Loucy (cell line): ENCODE data around the gene DOK1.
A peak's percentile ranks its signal among the peaks of the same experiment; 100 is the strongest.

Experiments
- H2AFZ ChIP-seq: fragments of 200-600 bp; sonication (generic); 2 replicates; pipeline ENCODE4 v1.6.0; 2016; ENCODE audit warnings: antibody characterized with exemption, mild to moderate bottlenecking, low read length, moderate library complexity
- H3F3A ChIP-seq: fragments of 200-600 bp; 2 replicates; pipeline ENCODE4 v1.6.0; 2016; ENCODE audit warnings: antibody characterized with exemption, low read depth, mild to moderate bottlenecking
- H3K27me3 ChIP-seq: fragments of 200-600 bp; sonication (generic); 2 replicates; pipeline ENCODE4 v1.6.1; 2014; ENCODE audit warnings: low read length, mild to moderate bottlenecking; ENCODE audit not compliant: insufficient read depth, poor library complexity, severe bottlenecking
- H3K36me3 ChIP-seq: fragments of 200-600 bp; sonication (generic); 2 replicates; pipeline ENCODE4 v1.6.1; 2016; ENCODE audit warnings: low read length; ENCODE audit not compliant: insufficient read depth
- H3K4me1 ChIP-seq: fragments of 200-600 bp; sonication (generic); 2 replicates; pipeline ENCODE4 v1.5.1; 2014; ENCODE audit warnings: low read length, mild to moderate bottlenecking; ENCODE audit not compliant: insufficient read depth, poor library complexity, severe bottlenecking
- H3K4me2 ChIP-seq: fragments of 200-600 bp; sonication (generic); 2 replicates; pipeline ENCODE4 v1.6.0; 2014; ENCODE audit warnings: antibody characterized with exemption, low read length, low read depth, mild to moderate bottlenecking; ENCODE audit not compliant: poor library complexity, severe bottlenecking
- H3K4me3 ChIP-seq: fragments of 200-600 bp; sonication (generic); 2 replicates; pipeline ENCODE4 v1.5.1; 2014; ENCODE audit warnings: low read length, mild to moderate bottlenecking, mixed read lengths; ENCODE audit not compliant: poor library complexity, severe bottlenecking
- H3K79me2 ChIP-seq: fragments of 200-600 bp; sonication (generic); 2 replicates; pipeline ENCODE4 v1.6.1; 2014; ENCODE audit warnings: low read length; ENCODE audit not compliant: insufficient read depth
- H3K9ac ChIP-seq: fragments of 200-600 bp; sonication (generic); 2 replicates; pipeline ENCODE4 v1.6.0; 2014; ENCODE audit warnings: mild to moderate bottlenecking, low read depth, low read length, moderate library complexity; ENCODE audit not compliant: poor library complexity, severe bottlenecking
- H3K9me2 ChIP-seq: fragments of 200-600 bp; sonication (generic); replicated peaks from 2 replicates; pipeline ENCODE4 v1.6.1; 2016; ENCODE audit warnings: low read depth, low read length, mixed read lengths
- H3K9me3 ChIP-seq: fragments of 200-600 bp; sonication (generic); 2 replicates; pipeline ENCODE4 v1.6.1; 2014; ENCODE audit warnings: mild to moderate bottlenecking, antibody characterized with exemption, low read length, low read depth; ENCODE audit not compliant: insufficient read depth
- H4K20me1 ChIP-seq: fragments of 200-600 bp; sonication (generic); 2 replicates; pipeline ENCODE4 v1.6.0; 2014; ENCODE audit warnings: antibody characterized with exemption, low read length, mild to moderate bottlenecking; ENCODE audit not compliant: insufficient read depth, poor library complexity, severe bottlenecking
- CTCF ChIP-seq: fragments of 200-600 bp; sonication (generic); conservative IDR thresholded peaks from 2 replicates; pipeline ENCODE4 v1.5.1; 2014; ENCODE audit warnings: mild to moderate bottlenecking, antibody characterized with exemption, low read length
- EZH2phosphoT487 ChIP-seq: fragments of 200-600 bp; IDR thresholded peaks from 2 replicates; pipeline ENCODE4 v1.6.1; 2018; ENCODE audit warnings: antibody characterized with exemption, mild to moderate bottlenecking, moderate library complexity, borderline replicate concordance

Gene DOK1

GRCh38 chr2:74528600-74529356, 25.7 kb upstream of the DOK1 start:
- Histone ChIP-seq H3F3A (0 out of 2 replicates have a peak, but pooled peaks cover 3% of the 10 kb centered on the region), H3K4me2 (peak overlapping the region; percentile 100), H2AFZ (peak overlapping the region; percentile 80), H3K27me3 (peaks cover 4% of the 10 kb centered on the region), H3K9ac (peak overlapping the region; percentile 93), H3K9me3 (no peaks in the 10 kb centered on the region), H3K36me3 (peaks cover 20% of the 10 kb centered on the region; the same call in 1 of the 2 replicates), H3K79me2 (peaks cover 53% of the 10 kb centered on the region), H3K4me3 (peak overlapping the region; percentile 100), H3K9me2 (no peaks in the 10 kb centered on the region), H3K4me1 (peaks cover 35% of the 10 kb centered on the region), H4K20me1 (peaks cover 22% of the 10 kb centered on the region)
- TF ChIP-seq CTCF (peak; percentile 23), EZH2phosphoT487 (no peak)

DNA sequence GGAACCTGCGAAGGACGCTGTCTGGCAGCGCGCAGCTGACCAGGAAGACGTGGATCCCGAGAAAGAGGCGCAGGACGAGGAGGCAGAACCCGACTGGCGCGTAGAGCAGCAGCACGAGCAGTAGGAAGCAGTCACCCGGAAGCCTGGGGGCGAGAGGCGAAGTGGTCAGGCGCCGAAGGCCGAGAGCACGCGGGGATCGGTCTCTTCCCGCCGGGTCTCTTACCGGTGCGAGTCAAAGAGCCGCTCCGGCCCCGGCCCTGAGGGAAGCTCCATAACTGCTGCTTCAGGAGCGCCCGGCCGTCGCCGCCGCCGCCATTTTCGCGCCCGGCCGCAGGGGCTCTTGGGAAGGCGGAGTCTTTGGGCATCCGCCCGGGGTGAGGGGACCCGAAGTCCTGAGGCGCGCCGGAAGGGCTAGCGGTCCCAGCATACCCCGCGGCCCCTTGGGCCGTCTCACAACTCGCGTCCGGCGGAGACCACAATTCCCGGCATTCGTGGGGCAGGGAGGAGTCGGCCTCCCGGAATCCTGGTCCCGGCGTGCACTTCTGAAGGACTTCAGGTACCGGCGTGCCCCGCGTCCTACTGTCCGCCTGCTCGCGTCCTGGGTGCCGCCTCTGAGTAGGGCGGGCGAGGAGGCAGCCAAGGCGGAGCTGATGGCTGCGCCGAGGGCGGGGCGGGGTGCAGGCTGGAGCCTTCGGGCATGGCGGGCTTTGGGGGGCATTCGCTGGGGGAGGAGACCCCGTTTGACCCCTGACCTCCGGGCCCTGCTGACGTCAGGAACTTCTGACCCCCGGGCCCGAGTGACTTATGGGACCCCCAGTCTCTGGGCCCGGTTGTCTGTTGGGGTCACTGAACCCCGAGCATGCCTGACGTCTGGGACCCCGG, 24.9 kb upstream of the DOK1 start, which contains the start of the genes AUP1 and HTRA2:
TSS of gene AUP1 (minus strand) at position 350 of the 882 bp plus-strand sequence. CDS start at position 273, 77 bp downstream.
TSS of gene HTRA2 (plus strand) at position 577 of the 882 bp plus-strand sequence. CDS start at position 651, 74 bp downstream.
- no peaks in the 10 kb centered on the region for H3K9me3 ChIP-seq
- no peaks in the 10 kb centered on the region for H3K9me2 ChIP-seq
- no peak for TF ChIP-seq CTCF
- no peak for TF ChIP-seq EZH2phosphoT487
- H3F3A ChIP-seq: 0 out of 2 replicates have a peak, but pooled peaks cover 3% of the 10 kb centered on the region
- H2AFZ ChIP-seq: peak within 1 kb of the TSS; percentile 92
- peaks cover 53% of the 10 kb centered on the region for H3K79me2 ChIP-seq
- peaks cover 22% of the 10 kb centered on the region for H4K20me1 ChIP-seq
- peaks cover 20% of the 10 kb centered on the region; the same call in 1 of the 2 replicates for H3K36me3 ChIP-seq
- H3K27me3 ChIP-seq: peaks cover 4% of the 10 kb centered on the region
- H3K9ac ChIP-seq: peak within 1 kb of the TSS; percentile 93
- H3K4me1 ChIP-seq: peaks cover 35% of the 10 kb centered on the region
- peak within 1 kb of the TSS; percentile 100 for H3K4me2 ChIP-seq
- peak within 1 kb of the TSS; percentile 100 for H3K4me3 ChIP-seq

GRCh38 chr2:74530239-74531187, 24.0 kb upstream of the DOK1 start:
- peak overlapping the region; percentile 92 for H2AFZ ChIP-seq
- H3K79me2 ChIP-seq: peaks cover 53% of the 10 kb centered on the region
- H3F3A ChIP-seq: 0 out of 2 replicates have a peak, but pooled peaks cover 3% of the 10 kb centered on the region

More at GRCh38 chr2:74530239-74531187, 24.0 kb upstream of the DOK1 start:
- no peak for TF ChIP-seq CTCF
- no peak for TF ChIP-seq EZH2phosphoT487
- Histone ChIP-seq H3K4me2 (peak overlapping the region; percentile 100), H3K9me2 (no peaks in the 10 kb centered on the region), H3K9me3 (no peaks in the 10 kb centered on the region), H3K9ac (peak overlapping the region; percentile 93), H3K4me3 (peak overlapping the region; percentile 100), H3K27me3 (peaks cover 4% of the 10 kb centered on the region), H3K4me1 (peaks cover 35% of the 10 kb centered on the region), H3K36me3 (peaks cover 20% of the 10 kb centered on the region; the same call in 1 of the 2 replicates), H4K20me1 (peaks cover 22% of the 10 kb centered on the region)
